ENCODE data around the gene CLSTN2. TPM values are rescaled to one million over a fixed set of nuclear protein-coding genes. Genes with fewer than 3 reads are reported as not detected.

CLSTN2 gene
- total and polyA plus RNA-seq, 2 of the 8 experiments (the other 6 are each of a cell fraction or from before 2014, with no cell fraction given) = 0.39 to 0.52 TPM

GRCh38 chr3:139893267-139893962 is 41.6 kb upstream of the CLSTN2 start:
- no peak overlapping the region for H3K27ac ChIP-seq (ENCODE audit: low read depth, low read length)
- no peak for TF ChIP-seq BCL11A (IDR thresholded peaks at IDR 0.05; ENCODE audit: low read depth in 2 of 2, low read length in 2 of 2)
- no peak for TF ChIP-seq SAP30 (IDR thresholded peaks at IDR 0.05; ENCODE audit: insufficient read depth, insufficient replicate concordance, low read length)
- TF ChIP-seq ZNF274 (IDR thresholded peaks at IDR 0.05; ENCODE audit: borderline replicate concordance, extremely low read depth, low read length) = no peak
- TF ChIP-seq RAD21 (IDR thresholded peaks at IDR 0.05 in 1 of 2, conservative IDR thresholded peaks at IDR 0.05 in 1 of 2; ENCODE audit: low read depth in 2 of 2, low read length in 2 of 2) = no peak
- no peak for TF ChIP-seq CREB1 (IDR thresholded peaks at IDR 0.05)
- TF ChIP-seq GTF2F1 (IDR thresholded peaks at IDR 0.05; ENCODE audit: borderline replicate concordance, low read depth, low read length) = no peak
- TF ChIP-seq ATF3 (IDR thresholded peaks at IDR 0.05; ENCODE audit: insufficient read depth, low read depth, low read length) = no peak
- no peak for TF ChIP-seq SIN3A (conservative IDR thresholded peaks at IDR 0.05 in 1 of 2, IDR thresholded peaks at IDR 0.05 in 1 of 2; ENCODE audit: low read depth in 1 of 2, low read length in 2 of 2)
- TF ChIP-seq JUN (IDR thresholded peaks at IDR 0.05; ENCODE audit: low read depth, low read length) = no peak

More at GRCh38 chr3:139893267-139893962, 41.6 kb upstream of the CLSTN2 start:
- H2BK20ac ChIP-seq (ENCODE audit: low read length) = no peak overlapping the region
- no peak overlapping the region for H4K5ac ChIP-seq (ENCODE audit: insufficient read length, low read depth, low read length)
- H3K23me2 ChIP-seq (ENCODE audit: low read depth, low read length) = no peaks in the 10 kb centered on the region
- no peak overlapping the region for H2BK5ac ChIP-seq (ENCODE audit: low read depth, low read length)
- CTCF ChIA-PET (ENCODE audit: partially characterized antibody) = no interaction called here
- no peak for DNase-seq (ENCODE audit: low read depth in 1 of 2, low spot score in 2 of 2)
- H3K79me2 ChIP-seq (ENCODE audit: control insufficient read depth in 1 of 2, insufficient read depth in 2 of 2, low read length in 2 of 2) = no peaks in the 10 kb centered on the region
- H3K9ac ChIP-seq (replicated peaks in 1 of 4; ENCODE audit: extremely low read depth in 1 of 4, low read depth in 3 of 4, low read length in 3 of 4) = no peak overlapping the region
- H3K79me1 ChIP-seq (ENCODE audit: low read depth, low read length) = no peaks in the 10 kb centered on the region
- H4K20me1 ChIP-seq (replicated peaks in 1 of 2; ENCODE audit: control insufficient read depth in 1 of 2, insufficient read depth in 2 of 2, low read length in 2 of 2) = no peaks in the 10 kb centered on the region
- no peaks in the 10 kb centered on the region for H3K9me3 ChIP-seq (ENCODE audit: insufficient read depth in 2 of 2, low read depth in 1 of 2, low read length in 1 of 2)
- H3K23ac ChIP-seq (ENCODE audit: insufficient read length) = no peak overlapping the region
- no peak overlapping the region for H2AK5ac ChIP-seq (ENCODE audit: low read depth, low read length)
- no peak overlapping the region for H3K4ac ChIP-seq (replicated peaks; ENCODE audit: insufficient read length, low read depth, low read length)
- H2BK15ac ChIP-seq (ENCODE audit: low read length) = no peak overlapping the region
- H2AFZ ChIP-seq (ENCODE audit: low read length) = no peak overlapping the region
- H2BK120ac ChIP-seq (replicated peaks; ENCODE audit: low read depth, low read length) = no peak overlapping the region
- H3K4me2 ChIP-seq (ENCODE audit: insufficient read depth in 1 of 2, low read depth in 2 of 2, low read length in 2 of 2) = no peak overlapping the region
- FAIRE-seq = no peak
- no peak overlapping the region for H4K8ac ChIP-seq (ENCODE audit: extremely low read depth, insufficient read depth, low read length)
- 86% methylated on average over 2 of the region's 2 CpGs; no CpG with 5 or more reads in 1 of the 2 experiments for WGBS, 2 experiments (ENCODE audit: extremely low coverage in 1 of 2, insufficient coverage in 1 of 2, insufficient read length in 1 of 2, insufficient replicate concordance in 2 of 2, low coverage in 1 of 2, low lambda C conversion rate in 2 of 2, missing lambda C conversion rate in 1 of 2)
- H3K36me3 ChIP-seq (ENCODE audit: control insufficient read depth in 2 of 4, insufficient read depth in 4 of 4, low read length in 3 of 4) = no peaks in the 10 kb centered on the region
- H3K4me1 ChIP-seq (replicated peaks in 1 of 4; ENCODE audit: control insufficient read depth in 3 of 4, insufficient read depth in 4 of 4, low read length in 3 of 4) = no peaks in the 10 kb centered on the region
- H2BK12ac ChIP-seq (ENCODE audit: low read depth, low read length) = no peak overlapping the region
- no peak overlapping the region for H3K4me3 ChIP-seq (ENCODE audit: extremely low read depth in 1 of 4, insufficient read depth in 2 of 4, low read depth in 3 of 4, low read length in 4 of 4)
- H4K91ac ChIP-seq (replicated peaks; ENCODE audit: insufficient read length, low read length) = no peak overlapping the region
- H3K14ac ChIP-seq (ENCODE audit: insufficient read length) = no peak overlapping the region
- H3K27me3 ChIP-seq (replicated peaks in 1 of 4; ENCODE audit: control insufficient read depth in 3 of 4, extremely low read depth in 1 of 4, insufficient read depth in 3 of 4, low read length in 3 of 4) = no peaks in the 10 kb centered on the region
- POLR2A ChIA-PET (ENCODE audit: partially characterized antibody) = no interaction called here
- no peak overlapping the region for H3K18ac ChIP-seq (ENCODE audit: extremely low read depth, low read length)
- no peak overlapping the region for H3K56ac ChIP-seq (replicated peaks; ENCODE audit: insufficient read length, low read depth, low read length)

Data from H1 (cell line).